HG02970 (cell line): ENCODE results near the gene MMP23B.
A peak's percentile ranks its signal among the peaks of the same experiment; 100 is the strongest.

ENCODE experiments used
- ATAC-seq: cut with Tn5 transposase; IDR thresholded peaks from one replicate; pipeline ENCODE4 v1.9.1; 2021; ENCODE audit warnings: mild to moderate bottlenecking, moderate library complexity, moderate number of reproducible peaks; ENCODE audit not compliant: unreplicated experiment, low FRiP score

Gene MMP23B

GRCh38 chr1:1602304-1602967, 29.5 kb upstream of the MMP23B start:
- ATAC-seq, result no peak

GRCh38 chr1:1602968-1603506, 28.9 kb upstream of the MMP23B start:
- no peak for ATAC-seq

DNA sequence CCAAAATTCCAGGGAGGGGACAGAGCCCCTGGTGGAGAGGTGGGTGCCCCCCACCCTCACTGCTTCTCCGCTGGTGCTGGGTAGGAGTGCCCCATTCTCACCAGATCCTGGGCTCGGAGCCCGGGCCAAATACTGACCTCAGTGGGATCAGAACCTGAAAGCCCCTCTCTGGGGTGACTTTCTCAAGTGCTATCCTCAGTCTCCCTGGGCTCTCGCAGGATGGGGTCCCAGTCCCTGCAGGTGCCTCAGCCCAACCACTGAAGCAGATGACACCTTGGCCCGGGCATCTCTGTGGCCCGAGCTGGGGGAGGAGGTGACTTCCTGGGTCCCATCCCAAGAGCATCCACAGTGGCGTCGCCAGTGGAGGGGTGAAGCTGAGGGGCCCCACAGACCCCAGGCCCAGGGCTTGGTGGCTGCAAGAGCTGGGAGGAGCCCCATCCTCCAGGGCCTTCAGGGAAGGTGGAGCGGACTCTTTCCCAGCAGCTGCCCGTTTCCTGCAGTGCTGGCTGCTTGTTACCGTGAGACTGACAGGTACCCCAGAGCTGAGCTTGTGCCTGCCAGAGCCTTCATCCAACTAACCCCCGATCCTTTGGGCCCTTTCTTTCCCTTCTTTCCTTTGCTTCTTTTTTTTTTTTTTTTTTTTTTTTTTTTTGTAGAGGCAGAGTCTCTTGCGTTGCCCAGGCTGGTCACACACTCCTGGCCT, 28.2 kb upstream of the MMP23B start:
- no peak for ATAC-seq

DNA sequence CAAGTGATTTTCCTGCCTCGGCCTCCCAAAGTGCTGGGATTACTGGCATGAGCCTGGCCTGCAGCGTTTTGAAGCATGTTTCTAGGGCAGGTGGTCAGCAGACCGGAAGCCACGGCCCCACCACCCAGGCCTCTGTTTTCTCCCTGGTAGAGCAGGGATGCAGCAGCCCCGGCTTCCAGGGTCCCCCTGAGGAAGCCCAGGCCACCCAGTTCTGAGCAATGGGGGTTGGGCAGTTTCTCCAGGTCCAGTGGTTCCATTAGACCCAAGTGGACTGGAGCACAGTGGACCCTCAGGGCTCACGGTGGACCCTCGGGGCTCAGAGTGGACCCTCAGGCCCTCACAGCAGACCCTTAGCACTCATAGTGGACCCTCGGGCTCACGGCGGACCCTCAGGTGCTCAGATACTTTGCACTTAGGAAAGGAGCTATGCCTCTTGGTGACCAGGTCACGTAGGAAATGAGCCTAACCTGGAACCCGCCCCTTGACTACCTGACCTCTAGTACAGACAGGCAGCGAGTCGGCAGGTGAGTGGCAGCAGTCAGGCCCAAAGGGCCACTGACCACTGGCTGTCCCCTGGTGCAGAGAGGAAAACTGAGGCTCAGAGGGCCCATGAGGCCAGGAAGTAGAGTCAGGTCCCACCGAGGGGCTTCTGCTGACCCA, 27.5 kb upstream of the MMP23B start:
- ATAC-seq, result no peak

DNA sequence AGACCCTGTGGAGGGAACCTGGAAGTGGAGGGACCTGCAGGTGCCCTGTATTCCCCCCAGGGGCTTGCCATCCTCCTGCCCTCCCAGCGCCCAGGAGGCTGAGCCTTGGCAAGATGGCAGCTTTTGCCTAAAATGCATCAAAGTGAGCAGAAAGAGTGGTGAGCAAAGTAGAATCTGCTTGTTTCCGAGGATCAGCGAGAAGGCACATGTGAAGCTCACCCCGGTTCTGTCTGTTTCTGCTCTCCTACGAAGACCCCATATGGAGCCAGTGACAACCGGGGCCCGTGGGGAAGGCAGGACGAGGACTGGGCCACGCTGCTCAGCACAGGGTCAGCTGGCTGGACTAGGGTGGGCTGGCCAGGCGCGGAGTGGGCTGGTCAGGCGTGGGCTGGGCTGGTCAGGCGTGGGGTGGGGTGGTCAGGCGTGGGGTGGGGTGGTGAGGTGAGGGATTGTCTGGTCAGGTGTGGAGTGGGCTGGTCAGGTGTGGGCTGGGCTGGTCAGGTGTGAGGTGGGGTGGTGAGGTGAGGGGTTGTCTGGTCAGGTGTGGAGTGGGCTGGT, 26.9 kb upstream of the MMP23B start:
- ATAC-seq, result no peak

DNA sequence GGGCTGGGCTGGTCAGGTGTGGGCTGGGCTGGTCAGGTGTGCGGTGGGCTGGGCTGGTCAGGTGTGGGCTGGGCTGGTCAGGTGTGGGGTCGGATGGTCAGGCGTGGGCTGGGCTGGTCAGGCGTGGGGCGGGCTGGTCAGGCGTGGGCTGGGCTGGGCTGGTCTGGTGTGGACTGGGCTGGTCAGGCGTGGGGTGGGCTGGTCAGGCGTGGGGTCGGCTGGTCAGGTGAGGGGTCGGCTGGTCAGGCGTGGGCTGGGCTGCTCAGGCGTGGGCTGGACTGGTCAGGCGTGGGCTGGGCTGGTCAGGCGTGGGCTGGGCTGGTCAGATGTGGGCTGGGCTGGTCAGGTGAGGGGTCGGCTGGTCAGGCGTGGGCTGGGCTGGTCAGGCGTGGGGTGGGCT, 26.2 kb upstream of the MMP23B start:
- ATAC-seq, result no peak

- no peak for ATAC-seq
Observed at GRCh38 chr1:1606232-1606631, 25.7 kb upstream of the MMP23B start.

- no peak for ATAC-seq
Observed at GRCh38 chr1:1609822-1610485, 22.0 kb upstream of the MMP23B start.

DNA sequence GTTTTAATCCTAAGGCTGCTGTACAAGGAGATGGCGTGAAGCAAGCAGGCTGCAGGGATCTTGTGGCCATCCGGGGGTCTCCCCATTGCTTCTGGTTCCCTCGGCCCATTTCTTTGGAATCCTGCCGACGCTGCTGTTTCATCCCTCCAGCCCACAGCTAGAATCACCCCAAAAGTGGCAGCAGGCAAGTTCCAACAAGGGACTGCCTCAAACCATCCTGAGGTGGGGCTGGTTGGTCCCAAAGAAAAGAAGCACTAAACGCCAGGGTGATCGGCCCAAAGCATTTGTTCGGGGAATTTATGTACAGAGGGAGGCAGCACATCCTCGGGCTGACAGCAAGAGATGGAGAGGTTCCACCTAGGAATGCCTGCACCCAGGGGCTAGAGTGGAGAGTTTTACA, 21.2 kb upstream of the MMP23B start:
- ATAC-seq, result no peak

GRCh38 chr1:1612104-1612400, 19.9 kb upstream of the MMP23B start:
- ATAC-seq, result no peak

GRCh38 chr1:1613509-1614082, 18.4 kb upstream of the MMP23B start:
- ATAC-seq, result no peak

DNA sequence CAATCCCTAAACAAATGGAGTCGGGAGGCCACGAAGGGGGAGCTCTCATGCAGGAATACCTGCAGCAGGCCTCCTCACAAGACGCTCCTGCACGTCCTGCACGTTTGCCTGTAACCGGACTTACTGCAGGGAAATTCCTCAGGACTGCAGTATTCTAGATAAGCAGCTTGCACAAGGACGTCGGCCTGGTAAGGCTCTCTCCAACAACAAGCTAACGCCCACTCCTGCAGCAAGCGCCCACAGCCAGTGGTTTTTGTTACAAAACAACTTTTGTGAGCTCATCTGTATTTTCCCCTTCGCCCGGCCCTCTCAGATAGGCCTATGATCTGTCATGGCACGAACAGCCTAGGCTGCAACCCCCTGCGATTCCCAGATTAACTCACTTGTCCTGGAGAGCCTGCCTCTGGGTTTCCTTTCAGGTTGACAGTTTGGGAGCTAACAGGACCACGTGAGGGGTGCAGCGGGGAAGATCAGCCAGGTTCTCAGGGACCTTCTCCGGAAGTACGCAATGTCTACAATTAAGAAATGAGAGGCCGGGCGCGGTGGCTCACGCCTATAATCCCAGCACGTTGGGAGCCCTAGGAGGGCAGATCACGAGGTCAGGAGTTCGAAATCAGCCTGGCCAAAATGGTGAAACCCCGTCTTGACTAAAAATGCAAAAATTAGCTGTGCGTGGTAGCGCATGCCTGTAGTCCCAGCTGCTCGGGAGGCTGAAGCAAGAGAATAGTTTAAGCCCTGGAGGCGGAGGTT, 17.6 kb upstream of the MMP23B start:
- no peak for ATAC-seq

- ATAC-seq, result no peak
Observed at GRCh38 chr1:1614954-1615255, 17.1 kb upstream of the MMP23B start.

- peak; percentile 86 for ATAC-seq
Observed at GRCh38 chr1:1615256-1616044, 16.5 kb upstream of the MMP23B start, which contains the start of gene MIB2. TSS of gene MIB2 (plus strand) at chr1:1615500. CDS start at chr1:1623453, 7,953 bp downstream.

GRCh38 chr1:1616045-1616790, 15.8 kb upstream of the MMP23B start:
- peak; percentile 13 for ATAC-seq

DNA sequence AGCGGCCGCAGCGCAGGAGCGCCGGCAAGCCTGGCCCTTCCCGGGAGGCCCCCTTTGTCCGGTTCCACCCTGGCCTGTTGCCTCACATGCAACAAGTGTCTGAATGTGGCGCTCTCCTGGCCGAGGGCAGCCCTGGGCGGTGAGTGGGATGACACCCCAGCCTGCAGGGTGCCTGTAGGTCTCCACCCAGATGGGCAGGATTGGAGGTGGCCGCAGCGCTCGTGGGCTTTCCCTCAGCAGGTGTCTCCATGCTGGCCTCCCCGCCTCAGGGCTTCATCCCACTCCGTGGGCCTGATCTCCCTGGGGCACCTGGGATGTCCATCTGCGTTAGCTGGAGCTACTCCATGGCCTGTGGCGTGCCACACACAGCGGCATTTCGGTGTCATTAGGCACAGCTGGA, 15.1 kb upstream of the MMP23B start:
- no peak for ATAC-seq

DNA sequence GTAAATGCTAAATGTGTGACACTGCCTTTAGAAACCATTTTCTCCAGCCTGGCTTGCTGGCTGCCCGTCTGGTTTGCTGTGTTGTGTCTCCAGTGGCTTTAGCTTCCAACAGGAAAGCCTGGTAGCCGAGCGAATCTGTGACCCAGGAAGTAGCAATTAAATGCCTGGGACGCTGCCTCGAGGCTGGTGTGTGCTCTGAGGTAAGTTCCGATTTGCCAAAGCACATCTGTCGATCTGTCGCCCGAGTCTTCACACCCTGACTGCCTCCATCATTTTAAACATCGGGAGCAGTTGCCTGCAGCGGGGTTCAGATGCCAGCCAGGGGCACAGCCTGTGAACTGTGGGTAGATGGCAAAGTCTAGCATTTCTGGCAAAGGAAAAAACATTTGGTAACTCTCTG, 14.5 kb upstream of the MMP23B start:
- ATAC-seq, result no peak

DNA sequence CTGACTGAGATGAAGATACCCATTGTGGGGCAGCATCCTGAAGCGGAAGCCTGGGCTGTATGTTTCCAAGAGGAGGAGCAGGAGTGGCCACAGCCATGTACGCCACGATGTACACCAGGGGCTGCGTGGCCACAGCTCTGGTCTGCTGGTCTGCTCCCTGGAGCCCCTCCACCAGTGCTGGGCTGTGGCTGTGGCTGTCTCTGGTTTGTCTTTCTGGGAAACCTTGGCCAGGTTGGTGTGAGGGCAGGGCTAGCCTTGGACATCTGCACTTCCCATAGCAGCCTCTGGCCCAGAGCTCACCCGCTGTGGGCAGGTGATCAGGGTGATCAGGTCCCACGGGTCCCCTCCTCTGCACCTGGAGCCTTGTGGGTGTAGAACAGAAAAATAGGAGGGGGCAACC, 14.0 kb upstream of the MMP23B start:
- ATAC-seq, result no peak
